Upper lobe of right lung (tissue), 1 donor: Measurements from ENCODE around the gene ROR1. TPM values are rescaled to one million over a fixed set of nuclear protein-coding genes. Genes with fewer than 3 reads are reported as not detected.

Experiments
- ATAC-seq: fragments of 200-7000 bp; cut with Tn5 transposase; one replicate; pipeline ENCODE4 v1.9.1; 2020; ENCODE audit warnings: mild to moderate bottlenecking, moderate library complexity
- DNase-seq: peaks from one replicate; pipeline ENCODE4 v3.0.0-alpha.2; 2020
- H3K27ac ChIP-seq: fragments of 200-600 bp; one replicate; pipeline ENCODE4 v1.8.0; 2022
- H3K27me3 ChIP-seq: fragments of 200-600 bp; one replicate; pipeline ENCODE4 v1.8.0; 2022; ENCODE audit warnings: mild to moderate bottlenecking
- H3K36me3 ChIP-seq: fragments of 200-600 bp; one replicate; pipeline ENCODE4 v1.8.0; 2022
- H3K4me1 ChIP-seq: fragments of 200-600 bp; one replicate; pipeline ENCODE4 v1.8.0; 2022
- H3K4me3 ChIP-seq: fragments of 200-600 bp; one replicate; pipeline ENCODE4 v1.8.0; 2022; ENCODE audit warnings: mild to moderate bottlenecking
- H3K9me3 ChIP-seq: fragments of 200-600 bp; one replicate; pipeline ENCODE4 v1.8.0; 2022
- CTCF ChIP-seq: fragments of 200-600 bp; IDR thresholded peaks from one replicate; pipeline ENCODE4 v1.8.0; 2022; ENCODE audit warnings: antibody characterized with exemption
- intact Hi-C: fragments of 100-400 bp; cut with DNase I; formaldehyde crosslinking; loops from one replicate; pipeline ENCODE4 v1.11.0; 2022
- total RNA-seq: library from RNA; stranded (reverse); fragmentation: NEBNext Ultra II Directional; extraction: Animal tissue kit (Norgen Biotek cat#: 25700); gene quantifications from one replicate; pipeline ENCODE4 v1.2.1, GENCODE V29; 2021
- donor health status: DM: no; HTN: yes; CAD: no; lungs with severe emphysema.

ROR1 gene
- total RNA-seq, 1 donor from 2014 or later: 21.4 TPM

- DNase-seq (no peak), ATAC-seq (peak; percentile 15)
- H3K4me1 ChIP-seq: peaks cover 20% of the 10 kb centered on the region
- H3K36me3 ChIP-seq: peaks cover 4% of the 10 kb centered on the region
- intact Hi-C loops: no loop called here
- H3K9me3 ChIP-seq: no peaks in the 10 kb centered on the region
- H3K27me3 ChIP-seq: no peaks in the 10 kb centered on the region
- no peak overlapping the region for H3K4me3 ChIP-seq
- no peak overlapping the region for H3K27ac ChIP-seq
- TF ChIP-seq CTCF: no peak
Observed at GRCh38 chr1:64173336-64173940, 399.6 kb downstream of the ROR1 start.

GRCh38 chr1:64175639-64176038 lies 401.8 kb downstream of the ROR1 start:
- no peak overlapping the region for H3K4me3 ChIP-seq
- H3K4me1 ChIP-seq: peaks cover 20% of the 10 kb centered on the region
- TF ChIP-seq CTCF: no peak
- intact Hi-C loops: no loop called here
- H3K27ac ChIP-seq: no peak overlapping the region
- DNase-seq (no peak), ATAC-seq (no peak)
- no peaks in the 10 kb centered on the region for H3K27me3 ChIP-seq
- H3K9me3 ChIP-seq: no peaks in the 10 kb centered on the region
- peaks cover 4% of the 10 kb centered on the region for H3K36me3 ChIP-seq

- H3K27ac ChIP-seq: no peak overlapping the region
- DNase-seq (no peak), ATAC-seq (no peak)
- peaks cover 15% of the 10 kb centered on the region for H3K4me1 ChIP-seq
- no peak overlapping the region for H3K4me3 ChIP-seq
- H3K9me3 ChIP-seq: no peaks in the 10 kb centered on the region
- intact Hi-C loops: no loop called here
- no peak for TF ChIP-seq CTCF
- no peaks in the 10 kb centered on the region for H3K27me3 ChIP-seq
- H3K36me3 ChIP-seq: peaks cover 4% of the 10 kb centered on the region
Observed at GRCh38 chr1:64176659-64177058, 402.8 kb downstream of the ROR1 start.

GRCh38 chr1:64179588-64179987 lies 405.8 kb downstream of the ROR1 start:
- H3K4me1 ChIP-seq: no peaks in the 10 kb centered on the region
- no peaks in the 10 kb centered on the region for H3K27me3 ChIP-seq
- no peak for TF ChIP-seq CTCF
- no peaks in the 10 kb centered on the region for H3K9me3 ChIP-seq
- peaks cover 4% of the 10 kb centered on the region for H3K36me3 ChIP-seq
- ATAC-seq: no peak
- no peak for DNase-seq
- intact Hi-C loops: no loop called here
- no peak overlapping the region for H3K4me3 ChIP-seq
- no peak overlapping the region for H3K27ac ChIP-seq

- Histone ChIP-seq H3K36me3 (peaks cover 4% of the 10 kb centered on the region), H3K27ac (no peak overlapping the region), H3K4me1 (no peaks in the 10 kb centered on the region), H3K4me3 (no peak overlapping the region), H3K27me3 (no peaks in the 10 kb centered on the region), H3K9me3 (no peaks in the 10 kb centered on the region)
- intact Hi-C loops: no loop called here
- DNase-seq: no peak
- no peak for ATAC-seq
- no peak for TF ChIP-seq CTCF
Observed at GRCh38 chr1:64182207-64182606, 408.4 kb downstream of the ROR1 start.
